Endothelial cell of umbilical vein (primary cell): Measurements from ENCODE around the gene EML1. TPM values are rescaled to one million over a fixed set of nuclear protein-coding genes. Genes with fewer than 3 reads are reported as not detected.

ENCODE experiments used
- BruUV-seq: library from RNA; stranded (reverse); fragments of 400-500 nt; replicated peaks from 2 replicates; lab custom pipeline; 2021; lab: Mats Ljungman, UMichigan
- CTCF ChIA-PET: fragments of 300-600, 350-600 bp; sonication (Branson Sonifier 250); formaldehyde crosslinking; loops from one replicate; lab custom pipeline; 2021; ENCODE audit warnings: antibody characterized with exemption, inconsistent platforms; lab: Charles Lee
- POLR2A ChIA-PET: fragments of 300-600, 350-600 bp; sonication (Branson Sonifier 250); formaldehyde crosslinking; loops from one replicate; lab custom pipeline; 2021; ENCODE audit warnings: antibody characterized with exemption, inconsistent platforms; lab: Charles Lee
- DNase-seq: peaks from one replicate; pipeline ENCODE4 v3.0.0-alpha.2; 2011; ENCODE audit warnings: low read depth, low spot score
- FAIRE-seq: peaks from 2 replicates; lab custom pipeline; 2011; peaks lifted over from hg19 to GRCh38; lab: Jason Lieb, UNC
- H2AFZ ChIP-seq: 2 replicates; pipeline ENCODE4 v1.6.0; 2012; ENCODE audit warnings: low read depth, low read length, control low read depth, inconsistent platforms
- H3K27ac ChIP-seq: 2 replicates; pipeline ENCODE4 v1.5.1; 2011; ENCODE audit warnings: low read depth, mild to moderate bottlenecking, control low read depth, low read length, moderate library complexity; ENCODE audit not compliant: insufficient read depth
- H3K27me3 ChIP-seq, 2 experiments: 2 replicates each; pipeline versions ENCODE4 v1.6.0 to v1.6.1; 2011; ENCODE audit warnings: low read length in 2 of 2, mixed read lengths in 1 of 2; ENCODE audit not compliant: control insufficient read depth in 2 of 2, insufficient read depth in 2 of 2
- H3K36me3 ChIP-seq, 2 experiments: 2 replicates in 1 of 2; 3 replicates in 1 of 2; pipeline ENCODE4 v1.5.1; 2011; ENCODE audit warnings: low read length in 2 of 2, mild to moderate bottlenecking in 1 of 2, moderate library complexity in 1 of 2; ENCODE audit not compliant: control insufficient read depth in 2 of 2, insufficient read depth in 2 of 2; ENCODE audit errors: extremely low read depth in 1 of 2
- H3K4me1 ChIP-seq: 3 replicates; pipeline ENCODE4 v1.5.1; 2011; ENCODE audit warnings: mild to moderate bottlenecking, low read length; ENCODE audit not compliant: control insufficient read depth, insufficient read depth; ENCODE audit errors: extremely low read depth
- H3K4me2 ChIP-seq: 2 replicates; pipeline ENCODE4 v1.6.1; 2011; ENCODE audit warnings: low read length, control low read depth, mixed read lengths; ENCODE audit not compliant: insufficient read depth
- H3K4me3 ChIP-seq, 3 experiments: fragments of 200-600 bp in 1 of 3; sonication (generic), shearing (Covaris generic) in 1 of 3; replicated peaks in 1 of 3; 2 replicates each; pipeline ENCODE4 v1.5.1; 2011 to 2016; ENCODE audit warnings: control low read depth in 3 of 3, low read length in 3 of 3, mild to moderate bottlenecking in 2 of 3, inconsistent platforms in 1 of 3, low read depth in 1 of 3, moderate library complexity in 1 of 3; ENCODE audit not compliant: insufficient read depth in 1 of 3
- H3K79me2 ChIP-seq: 2 replicates; pipeline ENCODE4 v1.6.0; 2012; ENCODE audit warnings: low read length, inconsistent platforms; ENCODE audit not compliant: control insufficient read depth, insufficient read depth
- H3K9ac ChIP-seq: replicated peaks from 2 replicates; pipeline ENCODE3; 2011; ENCODE audit warnings: low read length, control low read depth; ENCODE audit not compliant: insufficient read depth; ENCODE audit errors: extremely low read depth
- H3K9me1 ChIP-seq: replicated peaks from 3 replicates; pipeline ENCODE4 v1.6.0; 2011; ENCODE audit warnings: mild to moderate bottlenecking, low read length; ENCODE audit not compliant: control insufficient read depth, insufficient read depth; ENCODE audit errors: extremely low read depth
- H3K9me3 ChIP-seq: replicated peaks from 2 replicates; pipeline ENCODE4 v1.5.1; 2012; ENCODE audit warnings: low read length, inconsistent platforms; ENCODE audit not compliant: control insufficient read depth, insufficient read depth
- H4K20me1 ChIP-seq: replicated peaks from 2 replicates; pipeline ENCODE3; 2011; ENCODE audit warnings: mild to moderate bottlenecking, low read length; ENCODE audit not compliant: control insufficient read depth, insufficient read depth; ENCODE audit errors: extremely low read depth
- CTCF ChIP-seq, 2 donors: IDR thresholded peaks; 1 replicate in 1 of 2; 2 replicates in 1 of 2; pipeline ENCODE4 v1.5.1; 2011; ENCODE audit warnings: low read length in 2 of 2, mild to moderate bottlenecking in 2 of 2, moderate library complexity in 2 of 2, control low read depth in 1 of 2, inconsistent platforms in 1 of 2, low read depth in 1 of 2; ENCODE audit not compliant: insufficient read depth in 1 of 2; ENCODE audit errors: extremely low read depth in 1 of 2
- EZH2 ChIP-seq: IDR thresholded peaks from 2 replicates; pipeline ENCODE4 v1.6.1; 2012; ENCODE audit warnings: borderline replicate concordance, low read depth, mild to moderate bottlenecking, moderate library complexity, low read length, inconsistent platforms; ENCODE audit not compliant: severe bottlenecking
- FOS ChIP-seq: IDR thresholded peaks from 2 replicates; pipeline ENCODE4 v1.6.1; 2011; ENCODE audit warnings: mild to moderate bottlenecking, low read length, moderate library complexity, borderline replicate concordance; ENCODE audit not compliant: insufficient read depth
- GATA2 ChIP-seq: IDR thresholded peaks from 2 replicates; pipeline ENCODE4 v1.7.0; 2011; ENCODE audit warnings: low read depth, mild to moderate bottlenecking, moderate library complexity, mixed read lengths, low read length; ENCODE audit not compliant: insufficient read length, insufficient read depth
- JUN ChIP-seq: IDR thresholded peaks from 2 replicates; pipeline ENCODE4 v1.6.1; 2011; ENCODE audit warnings: borderline replicate concordance, low read depth; ENCODE audit not compliant: insufficient read length, insufficient read depth
- MAX ChIP-seq: IDR thresholded peaks from 2 replicates; pipeline ENCODE4 v1.6.1; 2011; ENCODE audit not compliant: insufficient read depth, insufficient read length
- MYC ChIP-seq: IDR thresholded peaks from one replicate; pipeline ENCODE4 v1.6.1; 2011; ENCODE audit warnings: mild to moderate bottlenecking, low read depth, low read length
- POLR2A ChIP-seq: IDR thresholded peaks from 2 replicates; pipeline ENCODE4 v1.6.1; 2012; ENCODE audit warnings: low read depth, mild to moderate bottlenecking, control low read depth, low read length
- POLR2AphosphoS5 ChIP-seq: IDR thresholded peaks from 2 replicates; pipeline ENCODE4 v1.6.1; 2012; ENCODE audit warnings: low read depth, mild to moderate bottlenecking, control low read depth, low read length, moderate library complexity; ENCODE audit not compliant: insufficient read depth
- dilution Hi-C: fragments of 300-500 bp; cut with MboI; formaldehyde crosslinking; loops from one replicate; pipeline ENCODE4 v1.15.0; 2019; ENCODE audit warnings: low sequenced_read_pairs; ENCODE audit not compliant: extremely low pct_ligation_motif_present
- intact Hi-C: fragments of 100-400 bp; cut with micrococcal nuclease; formaldehyde crosslinking; loops from one replicate; pipeline ENCODE4 v1.10.0; 2022
- polyA plus RNA-seq, 4 experiments: library from polyadenylated mRNA; depleted of rRNA in 3 of 4; stranded (reverse) in 3 of 4; unstranded in 1 of 4; fragments of >200 nt; gene quantifications; 2 replicates each; pipeline versions ENCODE4 v1.2.1 to v1.2.3, GENCODE V29; 2011 to 2012; ENCODE audit warnings: missing spikeins in 1 of 4
- total RNA-seq: library from RNA; stranded (reverse); gene quantifications from 2 replicates; pipeline ENCODE4 v1.2.3, GENCODE V29; 2021

The EML1 gene
- total and polyA plus RNA-seq, 2 donors (not counting 3 experiments of a cell fraction or from before 2014, with no cell fraction given) = 22.9 to 33.0 TPM

- Histone ChIP-seq H3K9ac (no peak overlapping the region), H3K27me3 (no peaks in the 10 kb centered on the region), H3K4me3 (no peak overlapping the region), H3K9me1 (no peaks in the 10 kb centered on the region), H3K27ac (no peak overlapping the region), H3K36me3 (peaks cover 0 to 4% of the 10 kb centered on the region in 2 experiments), H3K4me2 (no peak overlapping the region), H3K4me1 (no peaks in the 10 kb centered on the region), H2AFZ (no peak overlapping the region), H4K20me1 (no peaks in the 10 kb centered on the region), H3K79me2 (no peaks in the 10 kb centered on the region), H3K9me3 (no peaks in the 10 kb centered on the region)
- FAIRE-seq = peak; percentile 47
- ChIA-PET CTCF (interaction anchor here (1.1 to 8.7 kb wide), 3 partner anchors 19 to 155 kb away, joined by 3 to 86 read pairs (median 5); no protein-coding TSS in a partner anchor), POLR2A (no interaction called here)
- no TSS peak for BruUV-seq
- TF ChIP-seq EZH2 (no peak), MYC (no peak), JUN (no peak), GATA2 (no peak)
- dilution Hi-C loops = no loop called here
- no peak for DNase-seq
- intact Hi-C loops = no loop called here
Measured at GRCh38 chr14:99879401-99880295, 86.4 kb downstream of the EML1 start.

- no peak overlapping the region for H3K4me2 ChIP-seq
- no TSS peak for BruUV-seq
- DNase-seq (no peak), FAIRE-seq (no peak)
- TF ChIP-seq MAX (no peak), EZH2 (no peak), MYC (no peak), JUN (no peak), GATA2 (no peak), FOS (no peak), POLR2A (no peak), POLR2AphosphoS5 (no peak), CTCF (IDR thresholded peaks at IDR 0.05; ENCODE audit: extremely low read depth in 1 of 2, insufficient read depth in 1 of 2, low read depth in 1 of 2, low read length in 2 of 2) (no peak)
- dilution Hi-C loops = no loop called here
- H3K9me3 ChIP-seq = no peaks in the 10 kb centered on the region
- no peak overlapping the region for H3K27ac ChIP-seq
- no peak overlapping the region for H2AFZ ChIP-seq
- no peaks in the 10 kb centered on the region for H4K20me1 ChIP-seq
- CTCF ChIA-PET = interaction anchor here (1.0 to 8.7 kb wide), 3 partner anchors 15 to 150 kb away, joined by 5 to 86 read pairs (median 6); no protein-coding TSS in a partner anchor
- no peaks in the 10 kb centered on the region for H3K27me3 ChIP-seq
- H3K79me2 ChIP-seq = no peaks in the 10 kb centered on the region
- intact Hi-C loops = no loop called here
- no peaks in the 10 kb centered on the region for H3K9me1 ChIP-seq
- H3K4me1 ChIP-seq = no peaks in the 10 kb centered on the region
- no peak overlapping the region for H3K9ac ChIP-seq
- H3K4me3 ChIP-seq = no peak overlapping the region
- POLR2A ChIA-PET = no interaction called here
- H3K36me3 ChIP-seq = peaks cover 0 to 4% of the 10 kb centered on the region in 2 experiments
Measured at GRCh38 chr14:99880651-99881420, 87.6 kb downstream of the EML1 start.
